Coronary artery (tissue), 2 donors: ENCODE data around the gene ACIN1.

Source experiments
- DNase-seq: peaks from one replicate; pipeline ENCODE4 v3.0.0-alpha.2; 2017; ENCODE audit warnings: low spot score
- H3K27ac ChIP-seq, 2 donors: fragments of 200-600 bp; sonication (generic); one replicate each; pipeline ENCODE4 v1.5.1; 2016 to 2019
- H3K4me3 ChIP-seq: fragments of 200-600 bp; sonication (generic); 2 replicates; pipeline ENCODE4 v1.5.1; 2016; ENCODE audit warnings: mild to moderate bottlenecking, moderate library complexity
- CTCF ChIP-seq: fragments of 200-600 bp; sonication (generic); IDR thresholded peaks from one replicate; pipeline ENCODE4 v1.5.1; 2019; ENCODE audit warnings: antibody characterized with exemption

The ACIN1 gene

GRCh38 chr14:23101213-23101970 lies 6.5 kb upstream of the ACIN1 start:
- peak; percentile 47 for DNase-seq
- no peak overlapping the region for H3K4me3 ChIP-seq
- no peak for TF ChIP-seq CTCF
- no peak overlapping the region for H3K27ac ChIP-seq

- peak; percentile 19 for DNase-seq
- Histone ChIP-seq H3K4me3 (no peak overlapping the region), H3K27ac (no peak overlapping the region)
- no peak for TF ChIP-seq CTCF
Measured at GRCh38 chr14:23099212-23099861, 4.4 kb upstream of the ACIN1 start.

- Histone ChIP-seq H3K4me3 (no peak overlapping the region), H3K27ac (no peak overlapping the region)
- no peak for TF ChIP-seq CTCF
- DNase-seq, result peak; percentile 64
Measured at GRCh38 chr14:23097786-23098185, 2.9 kb upstream of the ACIN1 start.

- Histone ChIP-seq H3K27ac (peak within 1 kb of the TSS; percentile 98 to 99), H3K4me3 (peak within 1 kb of the TSS; percentile 91)
- peak; percentile 100 for DNase-seq
- no peak for TF ChIP-seq CTCF
Measured at GRCh38 chr14:23095196-23096108, 516 bp upstream of the ACIN1 start, which contains the start of gene C14orf119. Gene C14orf119, plus strand, starts transcription at chr14:23095505. Its CDS starts 2,154 bp downstream, at chr14:23097659.

- DNase-seq, result peak; percentile 45
- TF ChIP-seq CTCF, result no peak
- Histone ChIP-seq H3K4me3 (peak overlapping the region; percentile 88), H3K27ac (peak overlapping the region; percentile 98 to 99)
Measured at GRCh38 chr14:23093991-23094665, 808 bp downstream of the ACIN1 start.

GRCh38 chr14:23093526-23093925 lies 1.4 kb downstream of the ACIN1 start:
- no peak overlapping the region for H3K27ac ChIP-seq
- DNase-seq, result no peak
- TF ChIP-seq CTCF, result no peak
- H3K4me3 ChIP-seq, result peak overlapping the region; percentile 88
